A549 (cell line): ENCODE results near the gene CCRL2. TPM values are rescaled to one million over a fixed set of nuclear protein-coding genes. Genes with fewer than 3 reads are reported as not detected.

Experiments used
- ATAC-seq, 2 experiments: fragments of 200-7000 bp in 1 of 2; fragments of >200 bp in 1 of 2; cut with Nextera tagmentation in 1 of 2; cut with Tn5 transposase in 1 of 2; 3 replicates each; pipeline versions ENCODE4 v1.8.0 to v1.9.1; 2018 to 2020; ENCODE audit warnings: mild to moderate bottlenecking in 1 of 2, moderate library complexity in 1 of 2
- CTCF ChIA-PET: fragments of 300-600 bp; sonication (Branson Sonifier 250); formaldehyde crosslinking; extraction: SDS; loops from one replicate; lab custom pipeline; 2021; ENCODE audit warnings: antibody characterized with exemption, inconsistent platforms; lab: Yijun Ruan, JAX
- POLR2A ChIA-PET: fragments of 350-600 bp; formaldehyde crosslinking; extraction: SDS; loops from one replicate; lab custom pipeline; 2021; ENCODE audit warnings: antibody characterized with exemption, inconsistent platforms; lab: Yijun Ruan, JAX
- DNase-seq, 2 experiments: peaks; one replicate each; pipeline versions ENCODE4 v3.0.0 to v3.0.0-alpha.2; 2011 to 2016; ENCODE audit warnings: low read depth in 1 of 2, low spot score in 1 of 2
- FAIRE-seq: peaks from 2 replicates; lab custom pipeline; 2011; peaks lifted over from hg19 to GRCh38; lab: Jason Lieb, UNC
- H3K27ac ChIP-seq, 2 experiments: fragments of >200 bp; sonication (Bioruptor Twin); formaldehyde crosslinking; 3 replicates each; pipeline ENCODE4 v1.5.1; 2016 to 2017
- H3K4me1 ChIP-seq: fragments of >200 bp; sonication (Bioruptor Twin); formaldehyde crosslinking; 3 replicates; pipeline ENCODE4 v1.6.1; 2016
- H3K4me2 ChIP-seq: fragments of >200 bp; sonication (Bioruptor Twin); formaldehyde crosslinking; 3 replicates; pipeline ENCODE4 v1.6.1; 2016
- H3K4me3 ChIP-seq: fragments of >200 bp; sonication (Bioruptor Twin); formaldehyde crosslinking; 3 replicates; pipeline ENCODE4 v1.5.1; 2016
- H3K9me3 ChIP-seq: fragments of >200 bp; sonication (Bioruptor Twin); formaldehyde crosslinking; 3 replicates; pipeline ENCODE4 v1.6.1; 2016
- CBX8 ChIP-seq: fragments of 200-600 bp; sonication (generic); IDR thresholded peaks from 2 replicates; pipeline ENCODE4 v1.6.1; 2016
- CEBPB ChIP-seq, 2 experiments: fragments of >200 bp in 1 of 2; sonication (Bioruptor Twin) in 1 of 2; formaldehyde crosslinking in 1 of 2; IDR thresholded peaks; 2 replicates each; pipeline ENCODE4 v1.6.1; 2012 to 2016
- CHD4 ChIP-seq: fragments of 200-600 bp; sonication (generic); IDR thresholded peaks from 2 replicates; pipeline ENCODE4 v1.6.1; 2016; ENCODE audit warnings: antibody characterized with exemption, mild to moderate bottlenecking, borderline replicate concordance
- EHMT2 ChIP-seq: fragments of 200-600 bp; sonication (generic); IDR thresholded peaks from 2 replicates; pipeline ENCODE4 v1.6.1; 2016; ENCODE audit warnings: antibody characterized with exemption, low read depth, mild to moderate bottlenecking, moderate library complexity
- EP300 ChIP-seq, 2 experiments: fragments of >200 bp; sonication (Bioruptor Twin); formaldehyde crosslinking; IDR thresholded peaks; 2 replicates in 1 of 2; 3 replicates in 1 of 2; pipeline ENCODE4 v1.6.1; 2016 to 2017
- ESRRA ChIP-seq: fragments of 150-350 bp; IDR thresholded peaks from 2 replicates; pipeline ENCODE4 v1.6.1; 2014; ENCODE audit warnings: mild to moderate bottlenecking, low read length, borderline replicate concordance
- FOSB ChIP-seq: fragments of 250-450 bp; sonication (Bioruptor Pico); IDR thresholded peaks from 2 replicates; pipeline ENCODE4 v1.5.0; 2020; ENCODE audit warnings: mild to moderate bottlenecking, moderate library complexity
- HOXB13 ChIP-seq: fragments of 250-450 bp; sonication (Bioruptor Pico); IDR thresholded peaks from 2 replicates; pipeline ENCODE4 v1.5.0; 2020; ENCODE audit warnings: low read depth, mild to moderate bottlenecking, moderate library complexity
- JUN ChIP-seq, 2 experiments: fragments of >200 bp; sonication (Bioruptor Twin); formaldehyde crosslinking; IDR thresholded peaks; 2 replicates in 1 of 2; 3 replicates in 1 of 2; pipeline ENCODE4 v1.6.1; 2016 to 2017
- JUNB ChIP-seq: fragments of >200 bp; sonication (Bioruptor Twin); formaldehyde crosslinking; IDR thresholded peaks from 2 replicates; pipeline ENCODE4 v1.6.1; 2016
- MAZ ChIP-seq: fragments of 150-350 bp; IDR thresholded peaks from 2 replicates; pipeline ENCODE4 v1.6.1; 2014; ENCODE audit warnings: antibody characterized with exemption, low read depth, low read length, borderline replicate concordance
- NFE2L2 ChIP-seq: fragments of 150-350 bp; conservative IDR thresholded peaks from 2 replicates; pipeline ENCODE4 v1.6.1; 2014; ENCODE audit warnings: low read length
- NPAS2 ChIP-seq: fragments of 250-450 bp; sonication (Bioruptor Pico); IDR thresholded peaks from 2 replicates; pipeline ENCODE4 v1.8.0; 2022; ENCODE audit warnings: mild to moderate bottlenecking, moderate library complexity, borderline replicate concordance
- SREBF2 ChIP-seq: fragments of 450-650 bp; IDR thresholded peaks from 2 replicates; pipeline ENCODE4 v1.6.1; 2014; ENCODE audit warnings: mild to moderate bottlenecking, moderate library complexity
- TFCP2L1 ChIP-seq: fragments of 250-450 bp; sonication (Bioruptor Pico); IDR thresholded peaks from 2 replicates; pipeline ENCODE4 v1.5.0; 2021; ENCODE audit warnings: mild to moderate bottlenecking
- ZSCAN20 ChIP-seq: fragments of 250-450 bp; sonication (Bioruptor Pico); IDR thresholded peaks from 2 replicates; pipeline ENCODE4 v1.8.0; 2022; ENCODE audit warnings: mild to moderate bottlenecking, moderate library complexity
- WGBS: methylation state at CpG from one replicate; pipeline ENCODE4 v1.1.6; 2017; ENCODE audit errors: missing lambda C conversion rate; 5-methylcytosine and 5-hydroxymethylcytosine counted together
- polyA plus RNA-seq, 4 experiments: library from polyadenylated mRNA; depleted of rRNA in 3 of 4; stranded (reverse); fragments of >200 nt; fragmentation: RNase III in 1 of 4; extraction: RNeasy Plus Mini Kit Qiagen cat#74134 plus additional on column Dnase treatment in 1 of 4; gene quantifications; 2 replicates in 3 of 4; 3 replicates in 1 of 4; pipeline ENCODE4 v1.2.3, GENCODE V29; 2011 to 2017
- TF ChIP-seq, protein P1 (sequence below): fragments of 150-350 bp; IDR thresholded peaks from 2 replicates; pipeline ENCODE4 v1.6.1; 2014; ENCODE audit warnings: low read depth, mild to moderate bottlenecking, low read length

The CCRL2 gene
- polyA plus RNA-seq, 2 of the 4 experiments (the other 2 are of a cell fraction): not detected

DNA sequence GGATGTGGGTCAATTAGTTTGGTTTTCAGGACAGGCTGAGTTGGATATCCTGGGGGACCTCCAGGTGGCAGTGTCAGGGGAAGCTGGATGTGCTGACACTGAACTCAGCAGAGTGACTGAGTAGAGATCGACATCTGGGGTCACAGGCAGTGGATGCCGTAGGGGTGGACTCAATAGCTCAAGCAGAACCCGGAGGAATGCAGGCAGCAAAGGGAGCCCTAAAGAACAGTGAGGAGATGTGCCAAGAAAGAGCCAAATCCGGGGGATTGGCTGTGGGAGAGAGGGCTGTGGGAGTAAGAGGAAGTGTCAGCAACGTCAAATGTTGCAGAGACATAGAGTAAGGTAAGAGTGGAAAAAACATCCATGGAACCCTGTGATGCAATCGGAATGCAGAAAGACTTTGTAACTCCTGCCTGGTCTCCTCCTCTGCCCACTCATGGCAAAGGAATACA is 11.8 kb upstream of the CCRL2 start (continued):
- TF ChIP-seq EP300 (IDR thresholded peaks at IDR 0.05) (no peak), MAZ (no peak), NFE2L2 (no peak)

DNA sequence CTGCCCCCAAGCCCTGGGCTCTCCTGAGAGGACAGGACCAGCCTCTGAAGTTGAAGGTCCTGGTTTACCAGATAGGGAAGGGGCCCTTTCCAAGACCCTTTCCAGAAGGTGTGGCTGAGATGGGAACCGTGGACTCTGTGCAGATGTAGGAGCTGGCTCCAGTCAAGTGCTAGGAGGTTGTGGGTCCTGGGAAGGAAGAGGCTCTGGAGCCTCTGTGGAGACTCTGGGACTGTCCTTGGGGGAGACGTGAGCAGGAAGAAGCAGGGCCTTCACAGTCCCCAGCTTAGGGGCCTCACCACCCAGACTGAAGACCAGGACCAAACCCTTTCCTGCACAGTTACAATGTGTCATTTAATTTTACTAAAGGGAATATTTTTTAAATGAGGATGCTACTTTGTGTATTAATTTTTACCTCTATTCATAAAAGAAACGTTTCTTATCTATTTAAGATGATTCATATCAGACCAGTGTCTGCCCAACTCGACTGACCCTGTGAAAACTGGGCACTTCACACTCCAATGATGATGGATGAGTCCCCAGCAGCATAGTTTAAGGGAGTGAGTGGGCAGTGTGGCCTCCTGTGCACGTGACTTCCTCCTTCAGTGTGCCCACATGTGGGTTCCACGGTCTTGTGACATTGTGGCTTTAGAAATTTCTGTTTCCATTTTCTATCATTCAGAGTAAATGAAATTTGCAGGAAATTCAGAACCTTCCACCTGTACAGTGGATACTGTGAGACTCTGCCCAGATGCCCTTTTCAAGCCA is 11.1 kb upstream of the CCRL2 start:
- no peak for TF ChIP-seq HOXB13
- DNase-seq (no peak), FAIRE-seq (no peak), ATAC-seq (no peak)
- POLR2A ChIA-PET: no interaction called here
- H3K4me1 ChIP-seq: no peaks in the 10 kb centered on the region
- no peak overlapping the region for H3K4me3 ChIP-seq
- H3K9me3 ChIP-seq: no peaks in the 10 kb centered on the region
- CTCF ChIA-PET: no interaction called here
- H3K4me2 ChIP-seq: no peak overlapping the region
- no peak overlapping the region for H3K27ac ChIP-seq
- 36% methylated on average over 5 of the region's 6 CpGs for WGBS

DNA sequence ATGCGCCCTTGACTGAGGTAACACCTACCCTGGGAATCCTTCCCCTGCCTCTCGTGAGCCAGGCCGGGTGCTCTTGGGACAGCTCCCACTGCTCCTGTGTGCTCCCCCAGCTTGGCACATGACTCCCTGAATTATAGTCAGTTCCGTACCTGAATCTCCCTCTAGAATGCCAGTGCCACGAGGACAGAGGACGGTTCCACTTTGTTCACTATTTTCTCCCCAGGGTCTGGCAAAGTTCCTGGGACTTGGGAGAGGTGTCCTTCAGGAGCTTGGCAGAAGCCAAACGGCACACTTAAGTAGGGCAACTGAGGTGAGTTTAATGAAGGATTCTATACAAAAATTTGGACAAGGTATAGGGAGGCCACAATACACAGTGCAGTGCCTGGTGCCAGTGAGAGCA is 9.9 kb upstream of the CCRL2 start:
- ChIA-PET POLR2A (no interaction called here), CTCF (interaction anchor here (1.2 kb wide), 1 partner anchor 45 kb away, joined by 3 read pairs; no protein-coding TSS in a partner anchor)
- no peak overlapping the region for H3K4me2 ChIP-seq
- no peaks in the 10 kb centered on the region for H3K9me3 ChIP-seq
- TF ChIP-seq CBX8 (no peak), MAZ (no peak), EP300 (IDR thresholded peaks at IDR 0.05) (no peak), CHD4 (no peak), ESRRA (no peak)
- H3K27ac ChIP-seq: no peak overlapping the region
- DNase-seq: no peak
- WGBS: 74% methylated on average over 4 of the region's 7 CpGs
- no peak for FAIRE-seq
- H3K4me3 ChIP-seq: no peak overlapping the region
- H3K4me1 ChIP-seq: no peaks in the 10 kb centered on the region
- ATAC-seq: no peak

DNA sequence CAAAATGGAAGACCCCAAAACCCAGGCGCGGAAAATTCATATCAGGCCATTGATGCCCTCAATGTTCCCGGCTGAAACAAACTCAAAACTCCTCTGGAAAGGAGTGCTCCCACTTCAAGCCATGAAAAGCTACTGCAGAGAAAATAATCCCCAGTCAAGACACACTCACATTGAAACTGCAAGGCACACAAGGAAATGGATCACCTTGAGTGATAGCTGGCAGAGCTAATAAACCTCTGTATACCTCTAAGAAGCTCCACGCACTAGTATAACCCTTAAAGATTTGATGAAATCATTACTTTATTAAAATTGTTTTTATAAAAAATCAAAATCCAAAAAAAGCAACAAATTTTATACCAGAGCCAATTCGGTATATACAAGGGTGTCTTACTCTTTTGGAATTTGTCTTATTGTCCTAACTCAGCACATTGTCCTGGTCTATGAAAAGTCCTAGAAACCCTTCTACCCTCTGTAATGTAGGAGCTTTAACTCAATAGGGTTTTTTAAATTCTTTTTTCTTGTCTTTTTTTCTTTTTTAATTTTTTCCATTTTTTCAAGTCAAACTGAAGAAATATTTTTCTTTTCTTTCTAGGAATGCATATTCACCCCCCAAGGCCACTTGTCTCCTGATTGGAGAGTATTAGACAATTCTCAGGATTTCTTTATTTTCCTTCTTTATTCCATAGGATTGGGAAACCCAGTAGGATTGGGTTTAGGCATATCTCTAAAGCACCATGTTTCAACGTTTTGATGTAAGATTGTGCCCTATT is 8.7 kb upstream of the CCRL2 start:
- POLR2A ChIA-PET: no interaction called here
- TF ChIP-seq SREBF2 (no peak), EHMT2 (no peak), FOSB (CRISPR knock-in tag) (no peak), JUNB (no peak), ZSCAN20 (CRISPR knock-in tag) (no peak), JUN (IDR thresholded peaks at IDR 0.05) (no peak), NPAS2 (CRISPR knock-in tag) (no peak), TFCP2L1 (CRISPR knock-in tag) (no peak), CEBPB (IDR thresholded peaks at IDR 0.05) (no peak), HOXB13 (no peak), CBX8 (no peak)
- TF ChIP-seq, protein P1, sequence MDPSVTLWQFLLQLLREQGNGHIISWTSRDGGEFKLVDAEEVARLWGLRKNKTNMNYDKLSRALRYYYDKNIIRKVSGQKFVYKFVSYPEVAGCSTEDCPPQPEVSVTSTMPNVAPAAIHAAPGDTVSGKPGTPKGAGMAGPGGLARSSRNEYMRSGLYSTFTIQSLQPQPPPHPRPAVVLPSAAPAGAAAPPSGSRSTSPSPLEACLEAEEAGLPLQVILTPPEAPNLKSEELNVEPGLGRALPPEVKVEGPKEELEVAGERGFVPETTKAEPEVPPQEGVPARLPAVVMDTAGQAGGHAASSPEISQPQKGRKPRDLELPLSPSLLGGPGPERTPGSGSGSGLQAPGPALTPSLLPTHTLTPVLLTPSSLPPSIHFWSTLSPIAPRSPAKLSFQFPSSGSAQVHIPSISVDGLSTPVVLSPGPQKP: no peak

More for the DNA sequence above, 8.7 kb upstream of the CCRL2 start:
- no peaks in the 10 kb centered on the region for H3K9me3 ChIP-seq
- H3K27ac ChIP-seq: no peak overlapping the region
- DNase-seq (no peak), FAIRE-seq (no peak), ATAC-seq (no peak)
- CTCF ChIA-PET: interaction anchor here (0.6 to 1.2 kb wide), 3 partner anchors 26 to 1366 kb away, joined by 3 read pairs; no protein-coding TSS in a partner anchor
- no peak overlapping the region for H3K4me3 ChIP-seq
- no peaks in the 10 kb centered on the region for H3K4me1 ChIP-seq
- 53% methylated on average over 6 of the region's 6 CpGs for WGBS
- no peak overlapping the region for H3K4me2 ChIP-seq
